GM21529 (cell line): Measurements from ENCODE around the gene FRS3.
"Not testable (repeated sequence)": the region's sequence is repeated elsewhere in the genome, so short reads cannot be mapped to it uniquely, and the experiment has no call there.

Experiments
- ATAC-seq: cut with Tn5 transposase; IDR thresholded peaks from one replicate; pipeline ENCODE4 v1.9.1; 2021; ENCODE audit not compliant: unreplicated experiment

FRS3 gene

DNA sequence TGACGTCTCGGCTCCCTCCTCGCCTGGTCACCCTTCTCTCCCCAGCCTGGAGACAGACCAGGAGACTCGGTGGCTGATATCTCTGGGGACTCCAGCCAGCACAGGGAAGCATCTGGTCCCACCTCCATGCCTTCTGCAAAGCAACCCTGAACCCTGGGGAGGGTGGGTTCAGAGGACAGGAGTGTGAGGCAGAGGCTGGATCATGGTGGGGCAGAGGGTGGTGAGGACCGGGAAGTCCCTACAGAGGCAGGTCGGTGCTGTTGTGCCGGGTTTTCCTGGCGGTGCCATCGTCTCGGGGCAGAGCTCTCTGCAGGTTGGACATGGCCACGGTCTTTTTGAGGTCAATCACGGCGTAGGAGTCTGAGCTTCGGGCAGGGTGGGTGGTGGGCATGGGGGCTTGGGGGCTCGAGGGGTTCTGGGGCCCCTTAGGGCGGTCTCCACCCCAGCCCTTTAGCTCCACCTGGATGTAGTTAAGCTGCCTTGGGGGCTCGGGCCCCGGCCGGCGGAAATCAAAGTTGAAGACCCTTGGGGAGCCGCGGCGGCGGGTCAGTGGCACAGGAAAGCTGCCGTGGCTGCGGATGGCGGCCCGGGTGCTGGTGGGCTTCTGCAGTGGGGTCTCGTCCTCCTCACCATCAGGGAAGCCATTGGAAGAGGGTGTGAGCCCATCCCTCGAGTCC, 9.2 kb downstream of the FRS3 start:
- no peak for ATAC-seq

DNA sequence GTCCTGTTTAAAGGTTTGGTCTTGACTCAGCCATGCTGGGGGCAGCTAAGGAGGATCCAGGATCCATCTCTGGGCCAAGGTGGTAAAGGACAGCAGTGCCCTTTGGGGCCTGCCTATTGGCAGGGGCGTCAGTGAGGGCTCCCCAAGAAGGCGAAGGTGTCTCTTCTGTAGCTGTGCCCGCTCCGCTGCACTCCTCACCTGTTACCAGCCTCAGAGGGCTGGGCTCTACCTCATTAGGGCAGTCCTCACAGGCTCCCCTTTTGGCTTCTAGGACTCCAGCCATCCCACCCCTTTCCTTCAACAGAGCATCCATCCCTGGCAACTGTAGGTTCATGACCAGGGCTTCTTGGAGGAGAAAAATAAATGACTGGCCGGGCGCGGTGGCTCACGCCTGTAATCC, 10.3 kb downstream of the FRS3 start:
- ATAC-seq: no peak

DNA sequence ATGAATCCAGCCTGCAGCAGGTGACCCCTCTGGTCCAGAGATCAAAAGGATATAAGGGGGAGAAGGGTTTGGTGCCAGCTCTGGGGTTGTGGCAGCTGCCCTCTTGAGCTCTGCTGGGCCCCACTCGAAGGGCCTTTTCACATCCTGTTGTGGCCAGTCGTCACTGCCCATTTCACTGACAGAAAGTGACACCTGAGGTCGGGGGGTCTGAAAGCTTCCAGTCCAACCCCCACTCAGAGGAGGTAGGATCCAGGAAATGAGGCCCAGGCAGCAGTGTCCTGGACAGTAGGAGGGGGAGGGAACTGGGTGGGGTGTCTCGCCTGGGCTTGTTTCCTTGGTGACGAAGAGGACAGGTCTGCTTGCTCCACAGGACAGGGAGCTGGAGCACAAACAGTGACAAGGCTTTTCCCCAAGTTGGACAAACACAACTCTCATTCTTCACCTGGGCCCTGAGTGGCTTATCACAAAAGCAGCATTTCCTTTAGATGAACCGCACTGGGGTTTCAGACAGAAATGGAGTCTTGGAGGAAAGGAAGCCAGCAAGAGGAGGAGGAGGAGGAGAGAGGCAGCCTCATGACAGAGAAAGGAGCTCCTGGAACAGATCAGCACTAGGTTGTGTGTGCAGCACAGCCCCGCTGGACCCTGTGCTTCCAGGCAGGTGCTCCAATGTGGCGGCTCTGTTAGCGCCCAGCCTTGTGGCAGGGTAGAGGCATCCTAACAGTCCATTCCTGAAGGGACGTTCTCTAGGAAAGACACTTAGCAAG, 11.0 kb downstream of the FRS3 start:
- ATAC-seq: no peak

DNA sequence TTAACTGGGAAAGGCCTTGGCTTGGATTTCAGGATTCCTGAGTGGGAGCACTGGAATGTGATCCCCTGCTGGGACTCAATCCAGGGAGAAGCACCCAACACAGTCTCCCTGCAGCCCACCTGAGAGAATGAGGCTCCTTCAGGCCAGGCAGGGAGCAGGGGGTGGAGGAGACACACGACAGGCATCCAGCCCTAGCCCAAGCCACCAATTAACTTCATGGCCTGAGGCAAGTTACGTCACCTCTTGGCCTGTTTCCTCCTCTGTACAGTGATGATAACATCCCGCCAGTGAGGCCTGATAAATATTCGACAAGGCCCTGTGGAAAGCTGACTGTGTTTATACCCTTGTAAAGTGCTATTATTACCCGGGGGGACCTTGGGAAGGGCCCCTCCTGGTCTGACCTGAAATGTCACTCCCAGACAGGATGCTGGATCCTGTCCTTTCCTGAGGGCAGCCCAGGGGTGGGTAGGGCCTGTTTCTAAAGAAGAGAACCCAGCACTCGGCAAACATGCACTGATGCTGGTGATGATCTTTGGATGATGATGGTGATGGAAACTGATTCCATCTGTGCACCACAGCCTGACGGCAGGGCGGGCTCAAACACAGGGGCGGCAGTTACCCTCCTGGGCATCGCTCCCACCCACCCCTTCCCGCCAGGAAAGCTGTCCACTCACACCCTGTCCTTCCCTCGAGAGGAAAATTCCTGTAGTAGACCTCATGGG, 12.4 kb downstream of the FRS3 start:
- no peak for ATAC-seq

DNA sequence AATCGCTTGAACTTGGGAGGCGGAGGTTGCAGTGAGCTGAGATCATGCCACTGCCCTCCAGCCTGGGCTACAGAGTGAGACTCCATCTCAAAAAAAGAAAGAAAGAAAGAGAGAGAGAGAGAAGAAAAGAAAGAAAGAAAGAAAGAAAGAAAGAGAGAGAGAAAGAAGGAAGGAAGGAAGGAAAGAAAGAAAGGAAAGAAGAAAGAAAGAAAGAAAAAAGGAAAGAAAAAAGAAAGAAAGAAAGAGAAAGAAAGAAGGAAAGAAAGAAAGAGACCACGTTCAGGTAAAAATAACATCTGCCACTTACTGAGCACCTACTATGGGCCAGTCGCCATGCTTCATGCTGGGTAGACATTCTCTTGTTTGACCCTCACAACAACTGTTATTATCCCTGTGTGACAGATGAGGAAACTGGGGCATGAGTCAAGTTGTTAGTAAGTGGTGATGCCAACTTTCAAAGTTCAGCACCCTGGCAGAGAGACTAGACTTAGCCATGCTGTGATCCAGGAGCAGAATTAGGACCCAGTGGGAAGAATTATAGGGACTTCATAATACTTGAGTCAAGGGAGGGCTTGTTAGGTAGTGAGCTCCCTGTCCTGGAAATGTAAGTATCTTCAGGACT, 13.5 kb downstream of the FRS3 start:
- not testable (repeated sequence) for ATAC-seq

DNA sequence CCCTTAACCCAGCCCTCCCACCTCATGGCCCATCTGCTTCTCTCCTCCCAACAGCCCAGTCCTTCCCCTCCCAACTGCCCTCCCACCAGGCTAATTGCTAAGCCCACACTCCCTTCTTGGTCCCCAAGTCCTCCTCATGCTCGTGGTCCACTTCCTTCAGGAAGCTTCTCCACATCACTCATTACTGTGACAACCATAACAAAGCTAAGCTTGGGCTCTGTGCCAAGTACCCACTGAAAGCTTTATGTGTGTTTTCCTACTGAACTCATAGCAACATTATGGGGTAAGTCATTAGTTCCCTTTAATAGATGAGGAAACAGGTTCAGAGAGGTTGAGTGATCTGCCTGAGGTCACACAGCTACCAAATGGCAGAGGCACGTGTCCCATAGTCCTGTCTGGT, 16.2 kb downstream of the FRS3 start:
- no peak for ATAC-seq

DNA sequence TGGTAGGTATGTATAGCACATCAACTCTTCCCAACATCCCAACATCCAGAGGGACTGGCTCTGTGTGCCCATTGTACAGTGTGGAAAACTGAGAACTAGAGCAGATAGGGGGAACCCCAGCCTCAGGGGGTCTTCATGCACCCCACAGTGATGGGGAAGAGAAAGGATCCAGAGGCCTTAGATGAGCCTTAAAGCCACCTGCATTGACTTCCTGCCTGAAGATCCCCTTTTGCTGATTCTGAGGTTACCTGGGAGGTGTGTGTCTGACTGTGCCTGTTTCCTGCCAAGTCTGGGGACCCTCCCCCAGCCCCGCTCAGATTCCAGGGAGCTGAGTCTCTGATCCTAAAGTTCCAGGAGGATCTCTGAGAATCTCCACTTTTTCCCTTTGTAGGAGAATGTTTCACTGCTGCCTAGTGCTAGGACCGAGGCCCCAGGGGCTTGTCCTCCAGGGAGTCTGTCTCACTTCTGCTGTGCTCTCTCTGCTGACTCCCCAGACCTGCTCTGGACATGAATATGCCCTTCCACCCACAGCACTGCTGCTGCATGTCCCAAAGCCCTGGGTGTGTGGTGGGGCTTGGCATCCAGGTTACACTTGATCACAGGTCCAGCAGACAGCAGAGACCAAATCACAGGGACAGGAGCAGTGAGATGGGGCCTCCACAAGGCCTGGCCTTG, 19.7 kb downstream of the FRS3 start:
- no peak for ATAC-seq

DNA sequence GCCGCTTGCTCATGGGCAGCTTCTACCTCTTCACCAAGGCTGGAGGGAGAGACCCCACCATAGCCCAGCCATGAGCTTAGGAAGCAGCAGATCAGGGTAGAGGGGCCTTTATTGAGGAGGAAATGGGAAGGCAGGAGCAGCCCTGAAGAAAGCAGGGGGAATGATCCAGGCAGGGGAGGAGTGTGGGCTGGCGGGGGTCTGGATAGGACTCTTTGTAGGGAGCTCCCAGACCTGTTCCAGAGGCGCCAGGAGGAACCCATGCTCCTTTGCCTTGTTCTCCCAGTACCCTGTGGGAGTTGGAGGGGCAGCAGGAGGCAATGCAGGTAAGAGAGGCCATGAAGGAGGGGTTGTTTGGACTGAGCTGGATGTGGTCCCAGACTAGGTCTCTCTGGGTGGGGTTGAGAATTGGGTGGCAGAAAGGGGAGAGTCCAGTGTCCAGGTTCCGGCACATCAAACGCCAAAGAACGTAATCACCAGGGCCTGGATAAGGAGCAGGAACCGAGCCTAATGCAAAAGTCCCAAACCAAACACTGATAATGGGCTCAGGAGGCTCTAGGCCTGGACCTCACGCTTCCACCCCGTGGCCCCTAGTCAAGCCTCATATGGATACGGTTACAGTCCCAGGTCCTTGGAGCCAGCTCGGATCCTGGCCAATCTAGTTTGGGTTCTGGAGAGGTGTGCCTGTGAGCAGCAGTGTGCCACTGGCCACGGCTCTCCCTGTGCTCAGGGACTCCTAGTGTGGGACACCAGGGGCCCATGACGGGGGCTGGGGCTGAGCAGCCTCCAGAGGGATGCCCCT, 20.4 kb downstream of the FRS3 start:
- ATAC-seq: no peak

DNA sequence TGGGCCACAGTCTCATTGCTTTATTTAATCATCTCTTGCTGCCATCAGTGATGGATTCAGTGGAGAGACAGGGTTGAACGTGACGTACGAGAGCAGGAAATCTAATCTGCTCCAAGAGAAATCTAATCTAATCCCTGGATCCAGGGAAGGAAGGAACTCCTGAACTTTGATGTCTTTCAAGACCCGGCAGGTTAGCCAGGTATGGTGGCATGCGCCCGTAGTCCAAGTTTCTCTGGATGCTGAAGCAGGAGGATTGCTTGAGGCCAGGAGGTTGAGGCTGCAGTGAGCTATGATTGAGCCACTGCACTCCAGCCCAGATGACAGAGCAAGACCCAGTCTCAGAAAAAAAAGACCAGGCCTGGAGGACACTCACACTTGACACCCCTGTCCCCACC, 21.1 kb downstream of the FRS3 start:
- ATAC-seq: no peak

DNA sequence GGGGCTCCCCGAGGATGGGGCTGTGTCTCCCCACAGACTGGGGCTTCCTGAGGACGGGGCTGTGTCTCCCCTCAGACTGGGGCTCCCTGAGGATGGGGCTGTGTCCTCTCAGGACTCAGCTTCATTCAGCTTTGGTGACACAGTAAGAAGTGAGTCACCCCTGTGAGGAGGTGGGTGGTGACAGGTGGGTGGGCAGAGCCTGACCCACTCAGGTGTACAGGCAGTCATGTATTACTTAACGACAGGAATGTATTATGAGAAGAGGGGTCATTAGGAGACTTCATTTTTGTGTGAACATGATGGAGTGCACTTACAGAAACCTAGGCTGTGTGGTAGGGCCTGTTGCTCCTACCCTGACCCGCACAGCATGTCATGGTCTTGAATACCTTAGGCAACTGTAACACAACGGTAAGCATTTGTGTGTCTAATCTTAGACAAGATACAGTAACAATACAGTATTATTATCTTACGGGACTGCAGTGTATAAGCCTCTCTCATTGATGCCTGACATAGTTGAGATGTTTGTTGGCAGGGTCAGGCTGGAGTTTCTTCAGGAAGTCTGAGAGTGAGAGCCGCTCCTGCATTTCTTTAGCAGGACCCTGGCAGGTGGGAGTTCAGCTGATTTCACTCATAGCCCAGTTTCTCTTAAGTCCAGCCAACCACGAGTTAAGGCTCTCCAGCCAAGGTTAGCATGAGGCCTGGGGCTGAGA, 21.6 kb downstream of the FRS3 start:
- no peak for ATAC-seq

DNA sequence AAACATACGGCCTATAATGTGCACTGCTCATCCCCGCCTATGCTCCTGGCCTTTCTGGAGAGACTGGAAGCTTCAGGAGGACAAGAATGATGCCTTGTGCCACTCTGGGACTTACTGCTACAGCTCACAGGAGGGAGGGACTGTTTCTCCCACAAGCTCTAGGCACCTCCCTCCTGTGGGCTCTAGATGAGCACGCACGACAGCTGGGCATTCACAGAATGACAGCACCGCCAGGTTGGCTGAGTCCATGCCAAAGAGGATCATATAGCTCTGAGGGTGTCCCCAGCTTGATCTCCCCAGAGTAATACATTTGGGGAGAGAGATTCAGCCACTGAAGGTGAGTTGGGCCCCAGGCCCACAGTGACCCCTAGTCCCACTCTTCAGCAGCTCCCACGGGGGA, 22.4 kb downstream of the FRS3 start:
- ATAC-seq: no peak

DNA sequence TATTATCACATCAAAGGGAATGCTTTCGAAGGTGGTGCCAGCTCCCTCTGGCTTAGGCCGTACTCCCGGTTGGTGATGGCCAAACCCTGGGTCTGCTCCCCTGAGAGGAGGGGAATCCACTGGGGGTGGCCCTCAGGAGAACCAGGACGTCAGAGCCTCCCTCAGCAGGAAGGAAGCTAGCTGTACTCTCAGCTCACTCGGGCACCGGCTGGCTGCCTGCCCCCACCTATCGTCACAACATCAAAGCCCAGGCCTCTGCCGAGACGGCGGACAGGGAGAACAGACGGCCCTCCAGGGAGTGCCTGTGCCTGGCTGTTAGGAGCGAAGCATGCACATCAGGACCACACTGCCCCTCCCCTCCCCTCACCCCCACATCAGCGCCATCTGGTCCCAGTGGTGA, 23.3 kb downstream of the FRS3 start:
- no peak for ATAC-seq

DNA sequence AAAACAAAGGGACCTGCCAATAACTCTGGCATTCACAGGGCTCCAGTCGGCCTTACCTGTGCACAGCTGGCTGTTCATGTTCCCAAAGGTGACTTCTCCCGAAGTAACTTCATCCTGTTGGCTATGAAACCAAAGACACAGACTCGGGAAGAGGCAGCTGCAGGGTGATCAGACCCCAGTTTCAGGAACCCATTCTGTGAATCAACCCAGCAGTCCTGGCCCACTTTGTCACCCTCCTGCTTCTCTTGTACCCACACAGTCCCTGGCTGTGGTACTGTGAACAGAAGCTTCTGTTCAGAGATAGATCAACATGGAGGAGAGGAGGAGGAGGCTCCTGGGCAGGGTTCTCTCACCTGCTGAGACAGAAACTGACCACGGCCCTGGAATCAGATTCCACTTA, 23.8 kb downstream of the FRS3 start:
- ATAC-seq: no peak

DNA sequence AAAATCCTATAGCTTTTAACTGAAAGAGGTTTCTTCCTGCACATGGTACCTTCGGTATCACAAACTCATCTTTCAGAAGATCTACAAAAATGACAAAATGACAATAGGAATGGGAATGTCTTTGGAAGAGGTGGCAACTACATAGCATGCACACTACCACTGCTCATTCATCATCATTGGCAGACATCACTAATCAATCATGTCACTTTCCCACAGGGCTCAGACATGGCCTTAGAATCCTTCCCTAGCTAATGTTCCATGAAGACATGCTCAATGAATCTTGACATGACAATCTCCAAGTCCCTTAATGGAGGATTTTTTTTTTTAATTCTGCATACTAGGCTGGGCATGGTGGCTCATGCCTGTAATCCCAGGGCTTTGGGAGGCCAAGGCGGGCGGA, 29.3 kb downstream of the FRS3 start:
- no peak for ATAC-seq

DNA sequence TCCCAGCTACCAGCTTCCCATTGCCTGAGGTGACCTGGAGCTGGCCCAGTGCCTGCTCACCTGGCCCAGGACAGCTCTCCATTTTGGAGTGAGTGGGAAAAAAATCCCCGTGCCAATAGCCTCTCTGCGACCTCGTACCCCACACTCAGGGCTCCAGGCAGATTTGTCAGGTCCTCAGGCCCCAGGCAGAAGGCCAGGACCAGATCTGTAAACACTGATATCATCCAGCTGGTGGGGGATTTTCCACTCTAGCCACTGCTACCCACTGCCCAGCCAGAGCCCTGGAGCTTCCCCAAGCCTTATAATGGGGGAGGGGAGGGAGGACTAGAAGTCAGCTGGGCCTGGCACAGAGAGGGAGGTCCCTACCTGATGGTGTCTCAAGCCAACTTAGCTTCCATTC, 31.2 kb downstream of the FRS3 start:
- no peak for ATAC-seq

DNA sequence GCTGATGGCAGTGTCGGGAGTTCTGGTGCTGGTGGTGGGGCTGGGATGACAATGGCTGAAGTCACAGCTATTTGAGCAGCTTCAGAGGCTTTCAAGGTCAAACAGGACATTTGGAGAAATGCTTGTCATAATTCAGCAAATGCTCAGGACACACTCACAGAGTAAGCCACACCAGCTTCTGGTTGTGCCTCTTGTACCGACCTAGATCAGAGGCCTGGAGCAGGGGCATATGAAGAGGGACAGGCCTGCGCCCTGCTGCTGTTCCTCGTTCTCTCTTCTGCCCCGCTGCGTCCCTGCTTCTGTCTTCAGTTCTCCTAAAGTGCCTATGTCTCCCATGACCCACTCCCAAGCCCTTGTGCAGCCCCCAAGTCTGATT, 31.6 kb downstream of the FRS3 start:
- ATAC-seq: no peak

DNA sequence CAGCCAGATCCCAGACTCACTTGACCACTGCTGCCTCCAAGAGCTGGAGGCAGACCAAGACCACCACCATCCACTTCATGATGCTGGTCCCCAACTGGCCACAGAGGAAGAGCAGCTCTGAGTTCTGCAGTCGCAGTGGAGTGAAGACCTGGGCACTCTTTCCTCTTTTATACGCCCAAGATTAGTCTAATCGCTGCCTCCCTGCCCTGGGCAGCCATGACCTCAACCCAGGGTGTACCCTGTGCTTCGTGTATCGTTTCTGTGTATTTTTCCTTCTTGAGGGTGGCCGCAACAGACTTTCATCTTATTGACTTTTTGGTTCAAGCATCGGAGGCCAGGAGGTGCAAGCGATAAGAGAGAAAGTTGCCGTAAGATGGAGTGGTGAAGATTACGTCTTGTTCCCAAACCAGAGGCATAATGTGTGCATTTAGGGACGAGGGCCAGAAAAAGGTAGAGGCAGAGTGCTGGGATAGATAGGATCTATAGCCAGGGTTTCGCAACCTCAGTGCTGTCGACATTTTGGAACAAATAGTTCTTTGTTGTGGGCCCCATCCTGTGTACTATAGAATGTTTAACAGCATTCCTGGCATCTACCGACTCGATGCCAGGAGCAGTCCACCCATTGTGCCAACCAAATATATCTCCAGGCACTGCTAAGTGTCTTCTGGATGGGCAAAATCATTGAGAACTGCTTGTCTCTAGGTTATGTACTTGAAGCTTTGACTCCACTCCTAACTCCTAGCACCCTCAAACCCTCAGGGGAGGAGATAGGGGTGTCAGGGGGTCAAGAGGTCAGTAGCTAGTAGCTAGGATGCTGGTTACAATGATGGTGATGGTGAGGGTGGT, 32.2 kb downstream of the FRS3 start, which contains the start of gene PGC:
Gene PGC (minus strand): TSS at position 142 of the 846 bp plus-strand sequence. CDS start 63 bp downstream, at position 79.
- no peak for ATAC-seq

DNA sequence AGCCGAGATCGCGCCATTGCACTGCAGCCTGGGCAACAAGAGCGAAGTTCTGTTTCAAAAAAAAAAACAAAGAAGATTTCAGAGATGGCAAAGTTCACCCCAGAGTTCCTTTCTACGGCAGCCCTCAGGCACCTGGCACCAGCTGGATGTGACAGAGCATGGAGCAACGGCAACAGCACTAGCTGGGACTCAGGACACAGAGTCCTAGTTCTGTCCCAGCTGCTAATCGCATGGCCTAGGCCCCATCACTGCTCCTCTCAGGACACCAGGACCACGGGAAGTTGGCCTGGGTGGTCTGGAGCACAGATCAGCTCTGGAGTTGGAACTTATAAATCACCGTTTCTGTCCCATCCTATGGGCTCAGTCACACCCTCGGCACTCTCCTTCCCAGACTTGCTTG, 33.6 kb downstream of the FRS3 start:
- ATAC-seq: no peak
